Naive thymus-derived CD8-positive, alpha-beta T cell (primary cell): ENCODE results near the gene MACROH2A2. TPM values are rescaled to one million over a fixed set of nuclear protein-coding genes. Genes with fewer than 3 reads are reported as not detected.
"Not testable (repeated sequence)": the region's sequence is repeated elsewhere in the genome, so short reads cannot be mapped to it uniquely, and the experiment has no call there.

Experiments
- ATAC-seq, 2 donors: fragments of 150-1000 bp; cut with Tn5 transposase in 1 of 2; sonication (Bioruptor Pico), chemical (Tn5 transposase) in 1 of 2; 1 replicate in 1 of 2; 2 replicates in 1 of 2; pipeline ENCODE4 v1.10.0; 2021; ENCODE audit warnings: mild to moderate bottlenecking in 2 of 2, moderate library complexity in 2 of 2
- POLR2A ChIA-PET: fragments of 350-600 bp; sonication (Branson Sonifier 250); formaldehyde crosslinking; loops from one replicate; lab custom pipeline; 2021; ENCODE audit warnings: antibody characterized with exemption; lab: Charles Lee
- DNase-seq, 10 donors: peaks; one replicate each; pipeline versions ENCODE4 v3.0.0 to v3.0.0-alpha.2; 2020 to 2022
- H3K27ac Mint-ChIP-seq, 10 donors: one replicate each; pipeline ENCODE4 v1.8.0; 2020 to 2022; ENCODE audit warnings: mild to moderate bottlenecking in 10 of 10, mixed read lengths in 10 of 10, moderate library complexity in 4 of 10, inconsistent platforms in 1 of 10
- H3K27me3 Mint-ChIP-seq, 5 donors: one replicate each; pipeline ENCODE4 v1.8.0; 2021 to 2022; ENCODE audit warnings: mixed read lengths in 5 of 5
- H3K36me3 Mint-ChIP-seq, 3 donors: one replicate each; pipeline ENCODE4 v1.8.0; 2020 to 2022; ENCODE audit warnings: mixed read lengths in 3 of 3, mild to moderate bottlenecking in 2 of 3, inconsistent platforms in 1 of 3
- H3K4me1 Mint-ChIP-seq, 4 donors: one replicate each; pipeline ENCODE4 v1.8.0; 2021 to 2022; ENCODE audit warnings: mixed read lengths in 4 of 4
- H3K4me3 Mint-ChIP-seq, 10 donors: one replicate each; pipeline ENCODE4 v1.8.0; 2020 to 2022; ENCODE audit warnings: mild to moderate bottlenecking in 10 of 10, mixed read lengths in 10 of 10, moderate library complexity in 6 of 10, inconsistent platforms in 1 of 10
- H3K9me3 Mint-ChIP-seq, 9 donors: one replicate each; pipeline ENCODE4 v1.8.0; 2020 to 2022; ENCODE audit warnings: mixed read lengths in 9 of 9, mild to moderate bottlenecking in 3 of 9, inconsistent platforms in 1 of 9, moderate library complexity in 1 of 9
- polyA plus RNA-seq, 3 donors: library from polyadenylated mRNA; unstranded; fragments of 300-500 nt; fragmentation: Illumina TruSeq; gene quantifications; one replicate each; pipeline ENCODE4 v1.2.3, GENCODE V29; 2021
- total RNA-seq, 8 experiments: library from RNA in 2 of 8; stranded (reverse) in 2 of 8; gene quantifications; one replicate each; pipeline ENCODE4 v1.2.3 and lab custom pipeline; 2021 to 2026

MACROH2A2 gene
- total and polyA plus RNA-seq, 5 experiments from 2014 or later = 6.1 to 7.2 (median 6.7) TPM

DNA sequence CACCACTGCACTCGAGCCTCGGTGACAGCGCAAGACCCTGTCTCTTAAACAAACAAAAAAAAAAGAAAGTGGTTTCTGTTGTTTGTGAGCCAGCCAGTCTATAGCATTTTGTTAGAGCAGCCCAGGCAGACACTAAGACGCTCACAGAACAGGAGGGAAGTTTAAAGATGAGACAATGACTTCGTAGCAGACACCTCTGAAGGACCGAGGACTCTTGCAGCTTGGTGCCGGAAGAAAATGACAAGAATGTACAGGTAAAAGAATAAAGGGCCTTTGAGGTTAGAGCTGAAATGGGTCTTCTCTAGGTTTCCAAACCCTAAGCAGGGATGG lies 39.7 kb downstream of the MACROH2A2 start:
- no peaks in the 10 kb centered on the region for H3K27me3 Mint-ChIP-seq
- H3K36me3 Mint-ChIP-seq = peaks cover 0 to 25% (median 14%) of the 10 kb centered on the region in 3 donors
- H3K27ac Mint-ChIP-seq = peak overlapping the region; percentile 95 to 99 (median 98)
- POLR2A ChIA-PET = interaction anchor here (0.7 to 5.3 kb wide), 9 partner anchors 9 to 912 kb away, joined by 3 to 44 read pairs (median 5); partner anchors contain the start of genes SAR1A, SUPV3L1 and TYSND1
- peaks cover 20 to 59% (median 55%) of the 10 kb centered on the region in 4 donors for H3K4me1 Mint-ChIP-seq
- H3K9me3 Mint-ChIP-seq = no peaks in the 10 kb centered on the region
- peak in 1 of 10 donors; percentile 8 for DNase-seq
- peak overlapping the region; percentile 78 to 97 (median 94) for H3K4me3 Mint-ChIP-seq
- ATAC-seq = peak; percentile 61 to 65

DNA sequence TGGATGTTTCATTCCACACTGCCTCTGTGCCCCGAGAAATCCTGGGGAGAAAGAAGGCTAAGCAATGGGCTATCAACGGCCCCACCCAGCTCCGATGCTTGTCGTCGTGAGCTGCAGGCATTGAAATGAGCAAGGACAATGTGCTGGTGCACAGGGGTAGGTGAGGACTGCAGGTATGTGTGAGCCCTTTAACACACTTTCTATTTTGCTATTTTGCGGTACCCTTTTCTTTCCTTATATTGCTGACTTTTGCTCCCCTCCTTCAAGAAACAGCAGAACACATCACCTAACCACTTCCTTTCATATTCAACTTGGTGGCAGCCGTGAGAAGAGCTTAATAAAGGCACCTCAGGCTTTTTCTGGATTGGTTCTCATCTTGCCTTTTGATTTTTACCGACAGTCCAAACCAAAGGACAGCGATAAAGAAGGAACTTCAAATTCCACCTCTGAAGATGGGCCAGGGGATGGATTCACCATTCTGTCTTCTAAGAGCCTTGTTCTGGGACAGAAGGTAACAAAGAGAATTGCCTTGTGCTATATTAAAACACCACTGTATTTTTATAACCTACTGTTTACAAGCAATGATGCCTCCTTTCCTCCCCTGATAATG lies 40.8 kb downstream of the MACROH2A2 start:
- Mint-ChIP-seq H3K4me1 (peaks cover 20 to 69% (median 58%) of the 10 kb centered on the region in 4 donors), H3K27ac (peak overlapping the region; percentile 95 to 99 (median 98)), H3K4me3 (peak overlapping the region; percentile 78 to 97 (median 94)), H3K9me3 (no peaks in the 10 kb centered on the region), H3K27me3 (no peaks in the 10 kb centered on the region), H3K36me3 (peaks cover 0 to 36% (median 15%) of the 10 kb centered on the region in 3 donors)
- DNase-seq (peak in 4 of 10 donors; percentile 19 to 64 (median 48)), ATAC-seq (peak; percentile 69 to 70)
- POLR2A ChIA-PET = interaction anchor here (0.7 to 5.3 kb wide), 9 partner anchors 8 to 140 kb away, joined by 3 to 44 read pairs (median 4); partner anchors contain the start of genes PPA1, SAR1A and TYSND1

DNA sequence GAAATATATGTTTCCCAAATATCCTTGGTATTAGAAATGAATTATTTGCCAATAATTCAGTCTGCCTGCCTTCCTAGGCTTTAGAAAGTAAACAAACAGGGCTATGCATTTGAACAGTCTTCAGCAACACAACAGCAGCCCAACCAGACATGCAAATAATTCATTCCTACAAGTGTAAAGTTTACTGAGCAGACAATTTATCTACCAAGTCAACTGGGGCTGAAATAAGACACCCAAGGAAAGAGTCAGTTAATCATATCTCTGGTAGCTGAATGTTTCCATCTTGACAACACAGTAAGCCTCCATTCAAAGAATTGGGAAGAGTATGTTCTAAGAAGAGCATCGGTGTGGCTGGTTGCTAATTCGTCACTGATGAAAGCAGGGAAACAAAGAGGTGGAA lies 41.6 kb downstream of the MACROH2A2 start:
- Mint-ChIP-seq H3K36me3 (peaks cover 0 to 44% (median 20%) of the 10 kb centered on the region in 3 donors), H3K27me3 (no peaks in the 10 kb centered on the region), H3K4me3 (peak overlapping the region; percentile 45 to 97 (median 94)), H3K27ac (peak overlapping the region in 8 of 10 donors; percentile 13 to 98 (median 70)), H3K9me3 (no peaks in the 10 kb centered on the region), H3K4me1 (peaks cover 20 to 72% (median 60%) of the 10 kb centered on the region in 4 donors)
- no peak for DNase-seq
- POLR2A ChIA-PET = interaction anchor here (1.0 to 5.3 kb wide), 4 partner anchors 21 to 76 kb away, joined by 4 to 44 read pairs (median 17); partner anchors contain the start of genes SAR1A and TYSND1
- ATAC-seq = no peak

DNA sequence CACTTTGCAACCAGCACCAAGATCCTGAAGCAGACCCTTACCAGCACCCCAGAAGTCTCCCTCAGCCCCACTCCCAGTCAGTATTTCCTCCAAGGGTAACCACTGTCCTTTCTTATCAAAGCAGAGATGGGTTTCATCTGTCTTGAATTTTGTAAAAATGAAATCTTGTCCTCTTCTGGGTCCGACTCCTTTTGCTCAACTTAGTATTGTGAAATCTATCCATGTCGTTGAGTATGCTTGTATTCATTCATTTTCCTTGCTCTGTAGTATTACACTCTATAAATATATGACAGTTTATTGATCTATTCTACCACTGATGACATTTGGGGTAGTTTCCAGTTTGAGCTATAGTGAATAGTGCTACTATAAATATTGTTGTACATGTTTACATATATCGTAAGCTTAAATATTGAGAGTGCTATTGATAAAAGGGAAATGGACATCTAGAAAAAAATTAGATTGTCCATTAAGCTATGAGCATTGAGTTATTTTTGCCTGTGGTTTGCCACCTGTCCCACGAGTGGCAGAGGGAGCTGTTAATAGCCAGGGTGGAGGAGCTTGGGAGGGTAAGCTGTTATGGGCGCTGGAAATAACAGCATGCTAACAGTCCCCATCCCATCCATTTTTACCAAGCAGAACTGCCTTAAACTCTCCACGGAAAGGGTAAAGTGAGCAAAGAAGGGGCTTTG lies 43.5 kb downstream of the MACROH2A2 start:
- no peaks in the 10 kb centered on the region for H3K9me3 Mint-ChIP-seq
- DNase-seq (no peak), ATAC-seq (no peak)
- POLR2A ChIA-PET = interaction anchor here (5.3 kb wide), 1 partner anchor 19 kb away, joined by 25 read pairs; no protein-coding TSS in a partner anchor
- H3K27ac Mint-ChIP-seq = peak overlapping the region in 6 of 10 donors; percentile 20 to 83 (median 58)
- H3K36me3 Mint-ChIP-seq = peaks cover 6 to 63% (median 32%) of the 10 kb centered on the region in 3 donors
- peak overlapping the region in 6 of 10 donors; percentile 6 to 50 (median 21) for H3K4me3 Mint-ChIP-seq
- H3K27me3 Mint-ChIP-seq = no peaks in the 10 kb centered on the region
- peaks cover 18 to 63% (median 53%) of the 10 kb centered on the region in 4 donors for H3K4me1 Mint-ChIP-seq

DNA sequence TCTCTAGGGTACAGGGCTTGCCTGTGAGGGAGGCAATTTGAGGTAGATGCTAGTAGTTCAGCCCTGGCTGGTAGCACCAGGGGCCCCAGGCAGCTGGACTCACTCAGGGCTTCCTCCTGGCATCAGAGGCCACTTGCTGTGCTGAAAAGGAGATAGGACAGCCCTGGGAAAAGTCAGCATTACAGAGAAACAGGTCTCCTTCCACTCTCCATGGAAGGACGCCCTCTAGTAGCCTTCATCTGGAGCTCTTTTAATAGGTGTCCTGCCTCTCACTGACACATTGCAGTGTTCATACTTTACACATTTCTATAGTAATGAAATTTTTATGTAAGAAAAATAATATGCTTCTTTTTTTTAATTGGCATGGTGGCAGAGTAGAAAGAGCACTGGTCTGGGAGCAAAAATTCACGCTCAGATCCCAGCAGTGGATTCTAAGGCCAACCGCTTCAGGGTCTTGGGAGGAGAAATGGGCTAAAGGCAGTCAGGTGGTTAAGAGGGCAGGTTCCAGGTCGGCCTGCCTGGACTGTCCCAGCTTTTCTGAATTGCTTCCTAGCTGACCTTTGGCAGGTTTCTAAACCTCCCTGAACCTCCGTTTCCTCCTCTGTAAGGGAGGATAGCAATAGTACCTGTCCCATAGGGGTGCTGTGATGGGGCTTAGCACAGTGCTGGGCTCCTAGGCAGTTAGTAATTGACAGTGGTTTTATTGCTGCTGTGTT lies 44.2 kb downstream of the MACROH2A2 start:
- DNase-seq (no peak), ATAC-seq (no peak)
- Mint-ChIP-seq H3K4me1 (peaks cover 15 to 57% (median 48%) of the 10 kb centered on the region in 4 donors), H3K36me3 (peaks cover 13 to 70% (median 39%) of the 10 kb centered on the region in 3 donors), H3K27ac (peak overlapping the region in 3 of 10 donors; percentile 39 to 65 (median 56)), H3K4me3 (no peak overlapping the region), H3K9me3 (no peaks in the 10 kb centered on the region), H3K27me3 (no peaks in the 10 kb centered on the region)
- POLR2A ChIA-PET = no interaction called here

DNA sequence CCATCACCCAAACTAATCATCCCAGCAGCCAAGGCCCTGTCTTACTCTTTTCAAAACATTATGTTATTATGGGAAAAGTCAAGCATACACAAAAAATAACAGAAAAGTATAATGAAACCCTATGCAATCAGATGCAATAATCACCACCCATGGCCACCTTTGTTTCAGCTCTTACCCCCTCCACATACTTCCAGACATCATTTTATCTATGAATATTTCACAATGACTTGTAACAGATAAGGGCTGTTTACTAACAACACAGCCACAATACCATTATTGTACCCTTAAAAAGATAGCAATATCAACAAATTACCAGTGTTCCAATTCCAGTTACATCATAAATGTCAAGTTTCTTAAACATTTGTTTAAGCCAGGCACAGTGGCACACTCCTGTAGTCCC lies 44.8 kb downstream of the MACROH2A2 start:
- Mint-ChIP-seq H3K4me1 (peaks cover 9 to 52% (median 42%) of the 10 kb centered on the region in 4 donors), H3K36me3 (peaks cover 15 to 76% (median 43%) of the 10 kb centered on the region in 3 donors), H3K27me3 (no peaks in the 10 kb centered on the region), H3K4me3 (no peak overlapping the region), H3K27ac (peak overlapping the region in 4 of 10 donors; percentile 4 to 62 (median 21)), H3K9me3 (no peaks in the 10 kb centered on the region)
- ATAC-seq (no peak), DNase-seq (no peak)
- POLR2A ChIA-PET = no interaction called here

DNA sequence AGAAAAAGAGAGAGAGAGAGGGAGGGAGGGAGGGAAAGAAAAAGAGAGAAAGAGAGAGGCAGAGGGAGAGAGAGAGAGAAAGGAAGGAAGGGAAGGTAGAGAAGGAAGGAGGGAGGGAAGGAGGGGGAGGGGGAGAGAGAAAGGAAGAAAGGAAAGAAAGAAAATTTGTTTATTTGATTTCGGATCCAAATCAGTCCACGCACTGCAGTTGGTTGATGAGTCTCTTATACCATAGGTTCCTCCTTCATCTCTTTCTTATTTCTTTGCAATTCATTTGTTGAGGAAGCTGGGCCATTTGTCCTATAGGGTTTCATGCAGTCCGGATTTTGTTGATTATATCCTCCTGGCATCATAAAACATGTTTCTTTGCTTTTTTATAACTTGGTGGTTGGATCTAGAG lies 45.6 kb downstream of the MACROH2A2 start:
- Mint-ChIP-seq H3K27me3 (no peaks in the 10 kb centered on the region), H3K9me3 (no peaks in the 10 kb centered on the region), H3K36me3 (peaks cover 15 to 84% (median 43%) of the 10 kb centered on the region in 3 donors), H3K27ac (peak overlapping the region in 4 of 10 donors; percentile 7 to 66 (median 38)), H3K4me1 (peaks cover 9 to 46% (median 36%) of the 10 kb centered on the region in 4 donors), H3K4me3 (no peak overlapping the region)
- POLR2A ChIA-PET = no interaction called here
- DNase-seq = no peak
- ATAC-seq = no peak

DNA sequence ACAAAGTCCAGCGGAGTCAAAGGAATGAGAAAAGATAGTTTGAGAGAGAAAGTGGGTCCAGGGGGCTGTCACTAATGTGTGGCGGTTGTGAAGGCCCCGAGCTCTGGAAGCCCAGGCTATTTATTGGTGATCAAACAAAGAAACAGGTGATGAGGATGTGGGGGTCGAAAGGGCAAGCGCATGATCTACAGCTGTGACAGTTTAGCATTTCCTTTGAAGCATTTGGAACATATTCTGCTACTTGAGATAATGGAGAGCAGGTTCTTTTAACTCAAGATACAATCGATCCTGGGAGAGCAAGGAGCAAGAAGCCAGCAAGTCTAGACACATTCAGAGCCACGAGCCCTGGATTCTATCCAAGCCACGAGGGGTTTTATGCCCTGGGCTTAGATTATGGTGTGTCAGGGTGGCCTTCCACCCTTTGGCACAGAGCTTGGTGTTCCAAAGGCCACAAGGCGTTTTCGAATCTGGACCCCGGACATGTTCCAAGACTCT lies 48.5 kb downstream of the MACROH2A2 start:
- peaks cover 15 to 92% (median 37%) of the 10 kb centered on the region in 3 donors for H3K36me3 Mint-ChIP-seq
- POLR2A ChIA-PET = interaction anchor here (0.6 to 1.5 kb wide), 2 partner anchors 8 to 37 kb away, joined by 4 read pairs; no protein-coding TSS in a partner anchor
- not testable (repeated sequence) for DNase-seq, H3K9me3 Mint-ChIP-seq, H3K27me3 Mint-ChIP-seq, ATAC-seq, H3K4me3 Mint-ChIP-seq
- H3K4me1 Mint-ChIP-seq = peaks cover 3 to 29% (median 17%) of the 10 kb centered on the region in 4 donors
- H3K27ac Mint-ChIP-seq = peak overlapping the region in 7 of 10 donors; percentile 15 to 78 (median 54)

DNA sequence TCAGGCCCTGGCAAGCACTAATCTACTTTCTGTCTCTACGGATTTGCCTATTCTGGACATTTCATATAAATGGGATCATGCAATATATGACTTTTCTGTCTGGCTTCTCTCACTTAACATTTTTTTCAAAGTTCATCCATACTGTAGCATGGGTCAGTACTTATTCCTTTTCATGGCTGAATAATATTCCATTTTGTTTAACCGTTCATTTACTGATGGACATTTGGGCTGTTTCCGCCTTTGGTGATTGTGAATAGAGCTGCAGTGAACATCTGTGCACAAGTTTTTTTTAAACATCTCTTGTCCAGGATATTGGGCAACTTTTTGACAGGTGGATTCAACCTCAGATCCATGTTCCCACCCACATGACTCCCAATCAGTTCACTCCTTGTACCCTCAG lies 49.0 kb downstream of the MACROH2A2 start:
- Mint-ChIP-seq H3K36me3 (peaks cover 15 to 88% (median 37%) of the 10 kb centered on the region in 3 donors), H3K9me3 (no peaks in the 10 kb centered on the region), H3K4me1 (peaks cover 0 to 25% (median 12%) of the 10 kb centered on the region in 4 donors), H3K4me3 (no peak overlapping the region), H3K27ac (peak overlapping the region in 1 of 10 donors; percentile 66), H3K27me3 (no peaks in the 10 kb centered on the region)
- ATAC-seq (no peak), DNase-seq (no peak)
- POLR2A ChIA-PET = interaction anchor here (0.6 to 1.5 kb wide), 2 partner anchors 9 to 37 kb away, joined by 4 read pairs; no protein-coding TSS in a partner anchor

DNA sequence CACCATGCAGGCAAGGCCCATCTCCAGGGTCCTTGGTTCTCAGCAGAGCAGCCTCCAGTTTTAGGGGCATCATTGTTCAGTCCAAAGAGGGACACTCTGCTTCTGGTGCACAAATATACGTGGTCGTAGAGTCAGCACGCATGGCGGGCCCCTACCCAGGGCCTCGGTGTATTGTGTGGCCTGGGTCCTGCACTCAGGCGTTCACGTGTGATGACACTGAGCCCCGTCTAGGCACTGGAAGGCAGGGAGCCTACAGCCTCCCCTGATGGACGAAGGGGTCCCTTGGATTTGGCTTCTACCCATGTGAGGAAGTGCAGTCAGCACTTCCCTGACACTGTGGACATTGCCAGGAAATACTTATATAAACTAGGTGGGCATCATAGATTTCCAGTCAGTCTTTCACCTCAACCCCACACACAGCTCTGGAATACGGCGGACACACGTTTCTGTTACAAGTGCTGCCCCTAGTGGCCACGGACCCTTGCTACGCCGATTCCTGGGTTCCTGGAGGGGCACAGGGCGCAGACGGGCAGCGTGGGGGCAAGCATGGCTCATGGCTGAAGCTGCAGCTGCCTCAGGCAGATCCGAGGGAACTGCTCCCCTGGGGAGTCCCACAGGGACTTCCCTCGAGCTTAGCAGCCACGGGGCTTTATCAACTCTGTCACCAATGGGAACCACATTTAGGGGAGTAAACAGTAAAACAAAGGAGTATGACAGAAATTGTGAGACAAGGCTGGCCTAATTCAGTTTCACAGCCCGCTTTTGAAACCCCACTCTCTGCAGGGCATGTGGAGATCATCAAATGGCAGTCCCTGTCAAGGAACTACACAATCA lies 54.5 kb downstream of the MACROH2A2 start:
- peaks cover 0 to 10% (median 6%) of the 10 kb centered on the region in 4 donors for H3K4me1 Mint-ChIP-seq
- no peak overlapping the region for H3K4me3 Mint-ChIP-seq
- DNase-seq = no peak
- POLR2A ChIA-PET = interaction anchor here (0.9 to 2.0 kb wide), 2 partner anchors 14 to 64 kb away, joined by 3 to 6 read pairs; no protein-coding TSS in a partner anchor
- no peaks in the 10 kb centered on the region for H3K27me3 Mint-ChIP-seq
- H3K36me3 Mint-ChIP-seq = peaks cover 0 to 77% (median 16%) of the 10 kb centered on the region in 3 donors
- peak overlapping the region in 5 of 10 donors; percentile 44 to 65 (median 49) for H3K27ac Mint-ChIP-seq
- H3K9me3 Mint-ChIP-seq = no peaks in the 10 kb centered on the region
- ATAC-seq = no peak
